Panc1 (cell line): ENCODE measurements around the gene CYP2C19.

Experiments
- CTCF ChIP-seq: fragments of 450-650 bp; IDR thresholded peaks from 2 replicates; pipeline ENCODE4 v1.5.1; 2017; ENCODE audit warnings: mild to moderate bottlenecking
- POLR2AphosphoS5 ChIP-seq: IDR thresholded peaks from 2 replicates; pipeline ENCODE4 v1.6.1; 2012; ENCODE audit warnings: mild to moderate bottlenecking, low read depth, low read length, moderate library complexity

DNA sequence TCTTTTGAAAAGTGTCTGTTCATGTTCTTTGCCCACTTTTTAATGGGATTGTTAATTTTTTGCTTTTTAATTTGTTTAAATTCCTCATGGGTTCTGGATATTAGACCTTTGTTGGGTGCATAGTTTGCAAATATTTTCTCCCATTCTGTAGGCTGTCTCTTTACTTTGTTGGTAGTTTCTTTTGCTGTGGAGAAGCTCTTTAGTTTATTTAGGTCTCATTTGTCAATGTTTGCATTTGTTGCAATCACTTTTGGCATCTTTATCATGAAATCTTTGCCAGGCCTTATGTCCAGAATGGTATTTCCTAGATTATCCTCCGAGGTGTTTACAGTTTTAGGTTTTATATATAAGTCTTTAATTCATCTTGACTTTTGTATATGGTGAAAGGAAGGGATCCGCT is 23.9 kb upstream of the CYP2C19 start:
- TF ChIP-seq CTCF (no peak), POLR2AphosphoS5 (no peak)
